DMS79 treated with DMSO at 0.1 percent for 48 hours (cell line): ENCODE results near the gene ULK4.
"Not testable (repeated sequence)": the region's sequence is repeated elsewhere in the genome, so short reads cannot be mapped to it uniquely, and the experiment has no call there.

Experiments
- DNase-seq: peaks from one replicate; lab custom pipeline; 2025; lab: John Stamatoyannopoulos, UW

ULK4 gene

GRCh38 chr3:41872157-41872556 lies 89.7 kb downstream of the ULK4 start:
- DNase-seq: no peak

GRCh38 chr3:41867533-41867932 lies 94.4 kb downstream of the ULK4 start:
- no peak for DNase-seq

GRCh38 chr3:41866298-41866697 lies 95.6 kb downstream of the ULK4 start:
- DNase-seq: no peak

GRCh38 chr3:41863024-41863423 lies 98.9 kb downstream of the ULK4 start:
- no peak for DNase-seq

GRCh38 chr3:41860489-41860888 lies 101.4 kb downstream of the ULK4 start:
- DNase-seq: not testable (repeated sequence)

- DNase-seq: no peak
Measured at GRCh38 chr3:41854956-41855355, 106.9 kb downstream of the ULK4 start.

GRCh38 chr3:41853540-41854196 lies 108.2 kb downstream of the ULK4 start:
- no peak for DNase-seq

- no peak for DNase-seq
Measured at GRCh38 chr3:41848753-41849574, 112.9 kb downstream of the ULK4 start.

- no peak for DNase-seq
Measured at GRCh38 chr3:41847679-41848078, 114.2 kb downstream of the ULK4 start.

- no peak for DNase-seq
Measured at GRCh38 chr3:41846850-41847249, 115.1 kb downstream of the ULK4 start.

GRCh38 chr3:41845826-41846225 lies 116.1 kb downstream of the ULK4 start:
- no peak for DNase-seq

- not testable (repeated sequence) for DNase-seq
Measured at GRCh38 chr3:41844256-41844655, 117.6 kb downstream of the ULK4 start.

GRCh38 chr3:41840936-41841668 lies 120.8 kb downstream of the ULK4 start:
- not testable (repeated sequence) for DNase-seq

- no peak for DNase-seq
Measured at GRCh38 chr3:41836360-41837134, 125.4 kb downstream of the ULK4 start.

GRCh38 chr3:41833628-41834027 lies 128.3 kb downstream of the ULK4 start:
- no peak for DNase-seq

GRCh38 chr3:41819236-41819635 lies 142.7 kb downstream of the ULK4 start:
- DNase-seq: no peak

GRCh38 chr3:41808618-41809017 lies 153.3 kb downstream of the ULK4 start:
- DNase-seq: no peak

- DNase-seq: peak; percentile 2
Measured at GRCh38 chr3:41808152-41808551, 153.8 kb downstream of the ULK4 start.

- DNase-seq: no peak
Measured at GRCh38 chr3:41794748-41795589, 166.9 kb downstream of the ULK4 start.

GRCh38 chr3:41792806-41793205 lies 169.1 kb downstream of the ULK4 start:
- no peak for DNase-seq

GRCh38 chr3:41769106-41769505 lies 192.8 kb downstream of the ULK4 start:
- no peak for DNase-seq
